Measurements from ENCODE around the gene CRYL1.

GRCh38 chr13:20566898-20567874, 41.5 kb upstream of the CRYL1 start, which contains the start of gene IFT88:
- no peak for TF ChIP-seq CTCF (IDR thresholded peaks at IDR 0.05; ENCODE audit: insufficient read depth, low read length, poor library complexity, severe bottlenecking)
- TF ChIP-seq EZH2phosphoT487 (conservative IDR thresholded peaks at IDR 0.05; ENCODE audit: low read length) = no peak

Measured in SU-DHL-6 (cell line).